ENCODE results near the gene EHD4.

DNA sequence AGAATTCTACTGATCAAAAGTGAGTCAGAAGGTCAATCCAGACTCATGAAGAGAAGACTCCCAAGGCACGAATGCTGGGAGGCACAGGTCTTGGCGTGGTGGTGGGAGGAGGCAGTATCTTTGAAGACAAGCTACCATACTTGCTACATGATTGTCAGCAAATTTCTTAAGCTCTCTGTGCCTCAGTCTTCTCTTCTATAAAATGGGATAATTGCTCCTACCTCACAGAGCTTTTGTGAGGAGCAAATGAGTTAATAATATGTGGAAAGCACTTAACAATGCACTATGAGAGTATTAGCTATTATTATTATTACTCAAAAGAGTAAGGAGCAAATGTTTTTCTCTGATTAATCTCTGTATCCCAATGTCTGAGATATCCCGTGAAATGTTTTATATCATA is 36.2 kb downstream of the EHD4 start:
- TF ChIP-seq, protein P1, sequence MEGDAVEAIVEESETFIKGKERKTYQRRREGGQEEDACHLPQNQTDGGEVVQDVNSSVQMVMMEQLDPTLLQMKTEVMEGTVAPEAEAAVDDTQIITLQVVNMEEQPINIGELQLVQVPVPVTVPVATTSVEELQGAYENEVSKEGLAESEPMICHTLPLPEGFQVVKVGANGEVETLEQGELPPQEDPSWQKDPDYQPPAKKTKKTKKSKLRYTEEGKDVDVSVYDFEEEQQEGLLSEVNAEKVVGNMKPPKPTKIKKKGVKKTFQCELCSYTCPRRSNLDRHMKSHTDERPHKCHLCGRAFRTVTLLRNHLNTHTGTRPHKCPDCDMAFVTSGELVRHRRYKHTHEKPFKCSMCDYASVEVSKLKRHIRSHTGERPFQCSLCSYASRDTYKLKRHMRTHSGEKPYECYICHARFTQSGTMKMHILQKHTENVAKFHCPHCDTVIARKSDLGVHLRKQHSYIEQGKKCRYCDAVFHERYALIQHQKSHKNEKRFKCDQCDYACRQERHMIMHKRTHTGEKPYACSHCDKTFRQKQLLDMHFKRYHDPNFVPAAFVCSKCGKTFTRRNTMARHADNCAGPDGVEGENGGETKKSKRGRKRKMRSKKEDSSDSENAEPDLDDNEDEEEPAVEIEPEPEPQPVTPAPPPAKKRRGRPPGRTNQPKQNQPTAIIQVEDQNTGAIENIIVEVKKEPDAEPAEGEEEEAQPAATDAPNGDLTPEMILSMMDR (IDR thresholded peaks at IDR 0.05; ENCODE audit: low read length) = no peak
- no peak for TF ChIP-seq EZH2 (IDR thresholded peaks at IDR 0.05; ENCODE audit: borderline replicate concordance, low read length)
